Subcutaneous abdominal adipose tissue (tissue), 5 donors: Measurements from ENCODE around the gene GDPD2.

Experiments
- H3K27ac ChIP-seq: one replicate; pipeline ENCODE4 v1.7.0; 2013; ENCODE audit warnings: low read depth, mild to moderate bottlenecking, inconsistent platforms, low read length, moderate library complexity
- H3K27me3 ChIP-seq, 5 donors: one replicate each; pipeline ENCODE4 v1.7.0; 2013; ENCODE audit warnings: low read length in 5 of 5, inconsistent platforms in 1 of 5; ENCODE audit not compliant: control insufficient read depth in 5 of 5, insufficient read depth in 4 of 5
- H3K36me3 ChIP-seq, 5 donors: one replicate each; pipeline ENCODE4 v1.7.0; 2013; ENCODE audit warnings: low read length in 5 of 5; ENCODE audit not compliant: control insufficient read depth in 5 of 5, insufficient read depth in 5 of 5
- H3K4me1 ChIP-seq, 5 donors: one replicate each; pipeline ENCODE4 v1.7.0; 2013; ENCODE audit warnings: low read length in 5 of 5, mild to moderate bottlenecking in 3 of 5, moderate library complexity in 1 of 5; ENCODE audit not compliant: control insufficient read depth in 5 of 5, insufficient read depth in 5 of 5
- H3K4me3 ChIP-seq, 5 donors: one replicate each; pipeline ENCODE4 v1.7.0; 2013; ENCODE audit warnings: low read length in 5 of 5, low read depth in 1 of 5
- H3K9ac ChIP-seq, 5 donors: one replicate each; pipeline ENCODE4 v1.7.0; 2013; ENCODE audit warnings: low read length in 5 of 5, mild to moderate bottlenecking in 4 of 5, moderate library complexity in 3 of 5
- H3K9me3 ChIP-seq, 5 donors: one replicate each; pipeline ENCODE4 v1.7.0; 2013; ENCODE audit warnings: low read length in 5 of 5; ENCODE audit not compliant: control insufficient read depth in 5 of 5
- donor health status: healthy.
- donor health status: healthy.
- donor health status: healthy.
- donor health status: healthy.
- donor health status: healthy.

The GDPD2 gene

DNA sequence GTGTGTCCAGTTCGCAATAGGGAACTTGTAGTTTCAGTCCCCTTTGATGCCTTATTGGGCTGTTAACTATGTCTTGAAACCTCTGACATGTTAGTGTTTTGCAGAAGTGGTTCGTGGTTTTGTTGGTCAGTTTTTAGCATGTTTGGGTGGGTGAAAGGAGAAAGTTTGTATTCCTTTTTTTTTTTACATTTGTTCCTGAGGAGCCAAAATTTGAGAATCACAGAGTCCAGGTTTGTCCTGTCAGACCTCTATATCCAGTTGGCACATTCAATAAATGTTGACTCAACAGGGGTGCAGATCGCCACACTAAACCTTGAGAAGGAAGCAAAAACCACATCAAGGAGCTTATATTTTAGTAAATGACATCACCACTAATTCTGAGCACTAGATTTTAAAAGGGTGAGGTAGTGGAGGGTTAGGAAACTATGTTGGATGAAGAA is 47.8 kb downstream of the GDPD2 start:
- peaks cover 0 to 5% (median 3%) of the 10 kb centered on the region in 5 donors for H3K27me3 ChIP-seq
- no peaks in the 10 kb centered on the region for H3K4me1 ChIP-seq
- H3K9ac ChIP-seq, result no peak overlapping the region
- no peaks in the 10 kb centered on the region for H3K9me3 ChIP-seq
- no peak overlapping the region for H3K27ac ChIP-seq
- H3K4me3 ChIP-seq, result no peak overlapping the region
- H3K36me3 ChIP-seq, result no peaks in the 10 kb centered on the region

DNA sequence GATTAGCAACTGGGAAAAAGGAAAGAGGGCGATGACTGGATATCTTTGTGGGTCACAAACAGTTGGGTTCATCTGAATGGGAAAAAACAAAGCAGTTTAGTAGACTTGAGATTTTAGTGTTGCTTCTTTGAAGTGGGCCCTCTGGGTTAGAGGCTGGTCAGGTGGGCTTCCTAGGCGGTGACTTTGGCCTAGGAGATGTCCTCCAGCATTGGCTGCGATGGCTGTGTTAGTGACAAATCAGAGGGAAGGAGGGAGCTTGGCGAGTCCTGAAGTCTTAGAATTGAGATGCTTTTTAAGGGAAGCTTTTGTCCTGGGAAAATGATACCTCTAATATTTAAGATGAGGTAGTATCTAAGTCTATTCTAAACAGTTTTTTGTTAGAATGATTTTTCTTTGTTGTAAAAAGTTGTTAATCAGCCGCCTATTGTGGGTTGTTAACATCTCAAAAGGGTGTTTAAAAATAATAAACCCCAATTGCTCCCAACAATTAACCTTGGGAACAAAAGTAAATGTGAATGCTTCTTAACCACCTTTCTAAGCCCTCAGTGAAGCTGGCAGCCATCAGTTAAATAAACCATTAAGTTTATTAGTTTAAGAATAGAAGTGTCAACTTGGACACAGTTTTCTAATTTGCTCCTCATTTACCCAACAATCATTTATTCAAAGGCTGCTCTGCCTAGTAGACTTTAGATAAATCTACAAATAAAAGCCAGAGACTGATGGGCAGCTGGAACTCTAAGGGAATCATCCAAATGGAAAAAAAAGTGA is 53.2 kb downstream of the GDPD2 start:
- Histone ChIP-seq H3K4me1 (peaks cover 0 to 5% (median 0%) of the 10 kb centered on the region in 5 donors), H3K9me3 (no peaks in the 10 kb centered on the region), H3K4me3 (no peak overlapping the region), H3K27me3 (peaks cover 4 to 24% (median 11%) of the 10 kb centered on the region in 5 donors), H3K27ac (no peak overlapping the region), H3K9ac (no peak overlapping the region), H3K36me3 (no peaks in the 10 kb centered on the region)

GRCh38 chrX:70476934-70477733 is 54.0 kb downstream of the GDPD2 start:
- no peaks in the 10 kb centered on the region for H3K9me3 ChIP-seq
- H3K27ac ChIP-seq, result no peak overlapping the region
- H3K27me3 ChIP-seq, result peaks cover 4 to 26% (median 17%) of the 10 kb centered on the region in 5 donors
- H3K4me3 ChIP-seq, result peak overlapping the region in 1 of 5 donors; percentile 32
- H3K4me1 ChIP-seq, result peaks cover 0 to 5% (median 0%) of the 10 kb centered on the region in 5 donors
- no peak overlapping the region for H3K9ac ChIP-seq
- H3K36me3 ChIP-seq, result no peaks in the 10 kb centered on the region

GRCh38 chrX:70477734-70478075 is 54.6 kb downstream of the GDPD2 start:
- Histone ChIP-seq H3K4me3 (no peak overlapping the region), H3K27ac (no peak overlapping the region), H3K36me3 (no peaks in the 10 kb centered on the region), H3K4me1 (peaks cover 0 to 5% (median 0%) of the 10 kb centered on the region in 5 donors), H3K9ac (no peak overlapping the region), H3K27me3 (peaks cover 4 to 26% (median 17%) of the 10 kb centered on the region in 5 donors), H3K9me3 (no peaks in the 10 kb centered on the region)

DNA sequence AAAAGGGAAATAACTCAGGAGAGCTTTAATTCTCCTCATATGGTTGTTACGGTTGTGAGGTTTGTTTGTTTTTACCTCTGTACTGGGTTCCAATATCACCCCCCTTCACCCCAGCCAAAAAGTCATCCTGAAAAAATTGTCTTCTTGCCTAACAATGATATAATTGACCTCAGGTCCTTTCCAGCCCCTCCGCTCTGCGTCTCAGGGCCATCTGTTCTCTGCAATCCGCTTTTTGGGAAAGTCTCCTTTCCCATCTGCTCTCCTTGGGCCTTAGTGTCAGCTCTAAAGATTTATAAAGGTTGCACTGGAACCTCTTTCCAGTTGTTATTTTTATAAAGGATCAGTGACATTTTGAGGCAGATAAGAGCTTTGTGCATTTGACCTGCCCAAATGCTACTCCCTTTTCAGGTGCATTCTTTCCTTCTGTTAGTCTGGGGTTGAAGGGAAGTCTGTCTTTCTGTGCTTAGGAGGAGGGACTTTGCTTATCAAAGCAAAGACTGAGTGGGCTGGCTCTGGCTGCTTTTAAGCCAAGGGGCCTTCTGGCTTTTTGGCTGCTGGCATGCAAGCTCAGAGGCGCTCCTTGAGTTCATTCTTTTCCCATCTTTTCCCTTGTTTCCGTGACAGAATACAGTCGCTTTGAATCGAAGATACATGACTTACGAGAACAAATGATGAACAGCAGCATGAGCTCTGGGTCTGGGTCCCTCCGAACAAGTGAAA is 55.6 kb downstream of the GDPD2 start:
- Histone ChIP-seq H3K9me3 (no peaks in the 10 kb centered on the region), H3K27ac (no peak overlapping the region), H3K4me3 (no peak overlapping the region), H3K36me3 (no peaks in the 10 kb centered on the region), H3K27me3 (peaks cover 4 to 23% (median 15%) of the 10 kb centered on the region in 5 donors), H3K4me1 (peaks cover 0 to 5% (median 0%) of the 10 kb centered on the region in 5 donors), H3K9ac (no peak overlapping the region)

DNA sequence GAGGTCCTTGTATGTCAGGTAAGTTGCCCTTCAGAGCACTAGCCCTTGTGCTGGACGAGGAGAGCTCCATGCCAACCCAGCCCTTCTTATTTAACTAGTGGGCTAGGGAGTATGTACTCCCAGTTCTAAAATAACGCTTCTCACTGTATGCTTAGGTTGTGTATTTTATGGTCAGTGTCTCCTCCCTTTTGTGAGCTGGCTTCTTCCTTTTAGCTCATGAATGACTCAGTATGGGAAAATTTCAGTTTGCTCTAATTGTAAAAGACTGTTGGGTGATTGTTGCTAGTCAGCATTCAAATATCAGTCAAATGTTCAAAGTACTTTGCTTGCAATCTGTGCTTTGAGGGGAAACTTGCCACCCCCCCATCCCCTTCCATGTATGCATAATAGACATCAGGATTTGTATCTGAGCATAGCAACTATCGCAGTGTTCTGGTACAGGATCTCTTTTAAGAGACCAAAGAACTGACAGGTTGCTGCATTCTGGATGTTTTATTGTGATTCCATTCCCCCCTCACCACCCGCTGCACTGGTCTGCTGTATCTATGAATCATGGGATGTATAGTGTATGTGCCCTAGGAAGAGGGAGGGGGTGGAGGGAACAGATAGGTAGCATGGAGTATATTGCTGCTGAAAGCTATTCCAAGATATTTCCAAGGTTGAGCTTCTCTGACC is 56.3 kb downstream of the GDPD2 start:
- Histone ChIP-seq H3K27me3 (peaks cover 2 to 23% (median 15%) of the 10 kb centered on the region in 5 donors), H3K4me1 (peaks cover 0 to 5% (median 0%) of the 10 kb centered on the region in 5 donors), H3K4me3 (no peak overlapping the region), H3K27ac (no peak overlapping the region), H3K9me3 (no peaks in the 10 kb centered on the region), H3K9ac (no peak overlapping the region), H3K36me3 (no peaks in the 10 kb centered on the region)

DNA sequence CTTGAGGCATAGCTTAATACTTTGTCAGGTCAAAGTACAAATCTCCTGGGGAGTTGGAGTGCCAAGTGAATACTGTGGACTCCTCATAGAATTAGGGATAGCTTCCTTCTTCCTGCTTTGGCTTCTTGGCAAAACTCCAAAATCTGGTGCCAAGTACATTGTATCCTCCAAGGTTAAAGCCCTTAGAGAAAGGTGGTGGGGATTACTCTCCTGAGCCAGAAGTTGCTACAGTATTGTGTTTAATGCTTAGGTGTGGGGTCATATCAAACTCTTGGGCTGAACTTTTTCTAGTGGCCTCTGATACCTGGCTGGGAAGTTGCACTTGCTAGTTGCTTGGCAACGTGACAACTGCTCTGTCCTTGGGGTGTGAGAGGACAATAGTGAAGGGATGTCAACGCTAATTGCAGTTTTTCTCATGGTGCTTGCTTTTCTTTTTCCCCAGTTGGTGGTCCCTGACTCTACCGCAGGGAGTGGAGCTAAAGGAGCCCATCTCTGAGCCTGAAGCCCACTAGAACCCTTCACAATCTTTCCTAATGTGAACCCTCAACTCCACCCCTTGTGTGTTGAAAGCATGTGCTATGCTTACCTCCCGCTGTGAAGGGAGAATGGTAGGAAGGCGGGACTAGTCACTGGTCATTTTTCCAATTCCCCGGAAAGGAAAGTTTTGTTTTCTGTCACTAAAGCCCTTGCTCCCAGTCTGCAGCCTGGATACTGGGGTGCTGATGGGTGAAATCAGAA is 57.0 kb downstream of the GDPD2 start:
- Histone ChIP-seq H3K4me1 (peaks cover 0 to 5% (median 0%) of the 10 kb centered on the region in 5 donors), H3K36me3 (no peaks in the 10 kb centered on the region), H3K4me3 (peak overlapping the region in 1 of 5 donors; percentile 28), H3K9me3 (no peaks in the 10 kb centered on the region), H3K9ac (no peak overlapping the region), H3K27me3 (peaks cover 0 to 23% (median 17%) of the 10 kb centered on the region in 5 donors), H3K27ac (no peak overlapping the region)

DNA sequence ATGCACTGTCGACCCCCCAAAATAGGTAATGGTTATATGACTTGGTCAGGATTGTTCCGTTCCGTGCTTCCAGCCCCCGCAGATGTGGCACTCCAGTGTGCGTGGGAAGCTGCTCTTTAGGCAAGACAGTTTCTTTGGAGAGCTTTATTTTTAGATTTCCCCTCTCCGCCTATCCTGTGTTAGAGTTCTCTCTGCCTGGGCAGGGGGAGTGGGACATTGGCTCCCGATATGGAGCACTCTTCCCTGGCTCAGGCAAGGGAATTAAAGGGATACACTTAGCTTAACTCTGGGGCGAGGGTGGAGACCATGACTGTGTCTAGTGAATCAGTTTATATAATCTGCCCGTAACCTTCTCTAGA is 57.5 kb downstream of the GDPD2 start:
- H3K27me3 ChIP-seq, result peaks cover 0 to 23% (median 17%) of the 10 kb centered on the region in 5 donors
- peaks cover 0 to 5% (median 0%) of the 10 kb centered on the region in 5 donors for H3K4me1 ChIP-seq
- H3K36me3 ChIP-seq, result no peaks in the 10 kb centered on the region
- H3K4me3 ChIP-seq, result no peak overlapping the region
- no peak overlapping the region for H3K9ac ChIP-seq
- H3K27ac ChIP-seq, result no peak overlapping the region
- no peaks in the 10 kb centered on the region for H3K9me3 ChIP-seq
